AG09319 (cell line): Measurements from ENCODE around the gene KLC4.

ENCODE experiments used
- DNase-seq: peaks from one replicate; pipeline ENCODE4 v3.0.0-alpha.2; 2010; ENCODE audit warnings: low read depth; ENCODE audit errors: extremely low read depth
- TF ChIP-seq, protein P1 (sequence below): IDR thresholded peaks from 2 replicates; pipeline ENCODE4 v1.5.1; 2011; ENCODE audit warnings: low read depth, mild to moderate bottlenecking, inconsistent platforms, low read length, moderate library complexity

KLC4 gene

DNA sequence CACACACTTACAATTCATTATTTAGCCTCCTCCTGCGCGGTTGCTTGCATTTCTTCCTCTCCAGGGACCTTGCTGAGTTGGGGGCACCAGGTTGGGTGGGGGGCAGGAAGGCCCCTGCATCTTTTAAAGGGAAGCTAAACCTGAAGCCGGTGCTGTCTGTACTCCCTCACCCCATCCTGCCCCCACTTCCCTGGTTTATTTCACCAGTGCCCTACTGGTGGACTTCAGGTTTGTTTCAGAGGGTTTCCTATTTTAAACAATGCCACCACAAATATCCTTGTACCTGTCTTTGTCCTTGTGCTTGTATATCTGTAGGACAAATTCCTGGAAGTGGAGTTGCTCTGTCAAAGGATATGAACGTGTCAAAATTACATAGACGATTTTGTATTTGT is 37.7 kb downstream of the KLC4 start:
- TF ChIP-seq, protein P1, sequence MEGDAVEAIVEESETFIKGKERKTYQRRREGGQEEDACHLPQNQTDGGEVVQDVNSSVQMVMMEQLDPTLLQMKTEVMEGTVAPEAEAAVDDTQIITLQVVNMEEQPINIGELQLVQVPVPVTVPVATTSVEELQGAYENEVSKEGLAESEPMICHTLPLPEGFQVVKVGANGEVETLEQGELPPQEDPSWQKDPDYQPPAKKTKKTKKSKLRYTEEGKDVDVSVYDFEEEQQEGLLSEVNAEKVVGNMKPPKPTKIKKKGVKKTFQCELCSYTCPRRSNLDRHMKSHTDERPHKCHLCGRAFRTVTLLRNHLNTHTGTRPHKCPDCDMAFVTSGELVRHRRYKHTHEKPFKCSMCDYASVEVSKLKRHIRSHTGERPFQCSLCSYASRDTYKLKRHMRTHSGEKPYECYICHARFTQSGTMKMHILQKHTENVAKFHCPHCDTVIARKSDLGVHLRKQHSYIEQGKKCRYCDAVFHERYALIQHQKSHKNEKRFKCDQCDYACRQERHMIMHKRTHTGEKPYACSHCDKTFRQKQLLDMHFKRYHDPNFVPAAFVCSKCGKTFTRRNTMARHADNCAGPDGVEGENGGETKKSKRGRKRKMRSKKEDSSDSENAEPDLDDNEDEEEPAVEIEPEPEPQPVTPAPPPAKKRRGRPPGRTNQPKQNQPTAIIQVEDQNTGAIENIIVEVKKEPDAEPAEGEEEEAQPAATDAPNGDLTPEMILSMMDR, result no peak
- no peak for DNase-seq

GRCh38 chr6:43097502-43097901 is 38.1 kb downstream of the KLC4 start:
- TF ChIP-seq, protein P1, result no peak
- no peak for DNase-seq

- TF ChIP-seq, protein P1, result no peak
- DNase-seq, result no peak
These were observed 42.1 kb downstream of the KLC4 start for GRCh38 chr6:43101497-43101896.

GRCh38 chr6:43103253-43103876 is 43.9 kb downstream of the KLC4 start:
- no peak for DNase-seq
- TF ChIP-seq, protein P1, result no peak

DNA sequence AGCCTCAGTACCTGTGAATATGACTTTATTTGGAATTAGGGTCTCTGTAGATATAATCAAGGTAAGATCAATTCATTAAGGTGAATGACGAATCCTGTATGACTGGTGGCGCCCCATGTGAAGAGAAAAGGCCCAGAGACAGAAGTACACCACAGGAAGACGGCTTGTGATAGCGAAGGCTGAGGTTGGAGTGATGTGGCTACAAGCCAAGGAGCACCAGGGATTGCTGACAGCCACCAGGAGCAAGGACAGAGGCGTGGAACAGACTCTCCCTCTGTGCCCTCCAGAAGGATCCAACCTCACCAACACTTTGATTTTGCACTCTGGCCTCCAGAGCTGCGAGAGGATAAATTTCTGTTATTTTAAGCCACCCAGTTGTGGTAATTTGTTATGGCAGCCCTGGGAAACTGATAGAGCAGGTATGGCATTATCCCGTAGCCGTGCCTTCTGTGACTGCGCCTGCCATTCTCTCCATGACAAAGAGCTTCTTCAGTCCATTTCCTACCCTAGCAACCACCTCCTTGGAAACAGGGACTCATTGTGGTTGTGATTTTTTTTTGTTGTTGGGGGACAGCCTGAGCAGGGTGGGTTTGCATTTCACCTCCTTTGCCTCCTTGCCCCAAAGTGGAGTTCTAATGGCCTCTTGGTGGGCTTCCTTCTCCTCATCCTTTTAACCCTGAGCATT is 46.2 kb downstream of the KLC4 start:
- no peak for DNase-seq
- TF ChIP-seq, protein P1, result no peak

GRCh38 chr6:43107344-43108062 is 48.1 kb downstream of the KLC4 start:
- TF ChIP-seq, protein P1, result no peak
- no peak for DNase-seq

DNA sequence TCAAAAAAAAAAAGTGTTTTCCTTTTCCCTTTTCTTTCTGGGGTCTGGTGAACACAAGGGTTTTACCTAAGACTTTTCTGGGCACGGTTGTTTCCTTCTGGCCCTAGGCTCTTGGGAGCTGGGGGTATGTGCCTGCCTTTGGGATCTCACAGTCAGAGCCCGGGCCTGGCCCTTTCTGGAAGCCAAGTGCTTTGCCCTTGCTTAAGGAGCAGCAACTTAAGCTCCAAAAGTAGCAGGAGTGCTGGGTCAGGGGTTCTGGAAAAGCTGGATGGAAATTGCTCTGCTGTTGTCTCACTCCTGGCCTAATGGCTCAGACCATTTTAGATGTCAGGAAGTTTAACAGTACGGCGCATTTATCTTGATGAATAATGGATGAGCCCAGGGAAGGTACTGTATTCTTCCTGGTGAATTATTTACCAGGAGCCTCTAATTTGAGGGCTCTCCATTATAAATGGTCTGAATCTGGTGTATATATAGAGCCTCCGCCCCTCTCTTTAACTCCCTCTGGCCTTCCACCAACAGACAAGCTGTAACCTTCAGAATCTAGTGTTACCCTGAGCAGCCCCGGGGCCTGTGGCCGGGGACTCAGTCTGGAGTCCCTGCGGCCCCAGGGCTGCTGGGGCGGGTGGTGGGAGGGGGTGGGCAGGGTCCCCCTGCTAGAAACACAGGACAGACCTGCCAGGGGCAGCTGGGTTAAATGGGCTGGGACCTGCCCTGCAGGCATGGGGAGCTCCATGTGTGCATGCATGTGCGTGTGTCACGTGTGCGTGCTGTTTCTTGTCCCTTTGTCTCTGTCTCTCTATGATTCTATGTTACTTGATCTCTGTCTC is 54.2 kb downstream of the KLC4 start:
- TF ChIP-seq, protein P1, result no peak
- no peak for DNase-seq
